Neural progenitor cell (in vitro differentiated cells): Measurements from ENCODE around the gene GMPPA.

ENCODE experiments used
- CTCF ChIP-seq: fragments of 200-600 bp; sonication (generic); IDR thresholded peaks from 2 replicates; pipeline ENCODE4 v1.5.1; 2017; ENCODE audit warnings: antibody characterized with exemption, mild to moderate bottlenecking
- EZH2phosphoT487 ChIP-seq: fragments of 200-600 bp; sonication (generic); IDR thresholded peaks from 2 replicates; pipeline ENCODE4 v1.6.1; 2017; ENCODE audit warnings: antibody characterized with exemption

DNA sequence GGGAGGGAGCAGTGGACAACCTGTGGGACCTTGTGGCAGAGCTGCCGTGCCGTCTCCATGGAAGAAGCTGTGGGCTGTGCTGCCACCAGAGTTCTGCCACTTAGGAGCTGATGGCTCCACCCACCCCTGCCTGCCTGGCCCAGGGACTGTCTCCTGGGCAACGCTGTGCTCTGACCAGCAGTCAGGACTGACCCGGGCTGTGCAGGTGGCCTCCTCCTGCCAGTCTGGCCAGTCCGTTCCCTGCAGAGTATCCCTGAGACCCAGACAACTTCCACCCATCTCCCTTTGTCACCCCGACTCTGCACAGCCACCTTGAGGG is 28.3 kb downstream of the GMPPA start:
- TF ChIP-seq CTCF: no peak
- TF ChIP-seq EZH2phosphoT487: no peak
